NCI-H1417 (cell line): ENCODE measurements around the gene NPDC1.

Experiments
- DNase-seq, 3 experiments: peaks; one replicate each; lab custom pipeline; 2025; lab: John Stamatoyannopoulos, UW

The NPDC1 gene

DNA sequence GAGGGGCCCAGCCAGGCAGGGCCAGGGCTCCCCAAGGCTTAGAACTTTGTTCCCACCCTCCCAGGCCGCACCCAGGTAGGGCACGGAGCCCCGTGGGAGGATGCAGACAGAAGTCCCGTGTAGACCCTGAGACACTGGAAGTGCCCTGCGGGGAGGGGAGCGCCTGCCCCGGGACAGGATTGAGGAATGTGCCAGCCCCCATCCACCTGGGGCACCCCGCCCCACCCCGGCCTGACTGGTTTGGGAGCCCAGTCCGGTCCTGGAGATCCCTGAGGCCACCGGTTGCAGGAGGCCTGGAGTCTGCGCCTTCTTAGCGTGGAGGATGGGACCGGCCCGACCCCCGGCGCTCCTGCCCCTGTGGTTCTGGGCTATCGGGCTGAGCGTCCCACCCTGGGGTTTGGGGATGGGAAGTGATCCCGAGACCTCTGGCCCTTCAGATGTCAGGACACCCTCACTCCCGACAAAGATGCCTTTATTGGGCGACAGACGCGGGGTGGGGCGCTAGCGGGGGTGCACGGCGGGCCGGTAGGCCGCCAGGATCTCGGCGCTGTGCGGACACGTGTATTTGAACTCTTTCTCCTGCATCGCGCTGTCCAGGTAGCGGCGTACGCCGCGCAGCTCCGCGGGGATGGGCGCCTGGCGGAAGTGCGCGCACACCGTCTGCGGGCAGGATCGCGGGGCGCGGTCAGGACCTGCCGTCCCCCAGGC, 51.6 kb downstream of the NPDC1 start:
- DNase-seq, result no peak

DNA sequence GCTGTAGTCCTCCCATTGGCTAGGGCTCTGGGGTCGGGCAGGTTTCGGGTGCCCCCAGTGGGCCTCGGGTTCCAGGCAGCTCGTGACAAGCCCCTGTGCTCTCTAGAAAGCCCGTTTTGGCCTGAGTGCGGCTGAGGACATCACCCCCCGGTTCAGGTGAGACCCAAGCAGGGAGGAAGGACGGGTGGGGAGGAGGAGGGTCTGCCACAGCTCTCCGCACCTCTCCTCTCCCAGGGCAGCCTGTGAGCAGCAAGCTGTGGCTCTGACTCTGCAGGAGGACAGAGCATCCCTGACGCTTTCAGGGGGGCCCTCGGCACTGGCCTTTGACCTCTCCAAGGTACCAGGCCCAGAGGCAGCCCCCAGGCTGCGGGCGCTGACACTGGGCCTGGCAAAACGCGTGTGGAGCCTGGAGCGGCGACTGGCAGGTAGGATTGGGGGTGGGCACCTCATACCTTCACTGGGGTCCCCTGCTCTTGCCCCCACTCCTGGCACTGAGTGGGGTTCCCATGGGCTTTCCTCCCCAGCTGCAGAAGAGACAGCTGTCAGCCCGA, 53.1 kb downstream of the NPDC1 start:
- DNase-seq, result no peak

DNA sequence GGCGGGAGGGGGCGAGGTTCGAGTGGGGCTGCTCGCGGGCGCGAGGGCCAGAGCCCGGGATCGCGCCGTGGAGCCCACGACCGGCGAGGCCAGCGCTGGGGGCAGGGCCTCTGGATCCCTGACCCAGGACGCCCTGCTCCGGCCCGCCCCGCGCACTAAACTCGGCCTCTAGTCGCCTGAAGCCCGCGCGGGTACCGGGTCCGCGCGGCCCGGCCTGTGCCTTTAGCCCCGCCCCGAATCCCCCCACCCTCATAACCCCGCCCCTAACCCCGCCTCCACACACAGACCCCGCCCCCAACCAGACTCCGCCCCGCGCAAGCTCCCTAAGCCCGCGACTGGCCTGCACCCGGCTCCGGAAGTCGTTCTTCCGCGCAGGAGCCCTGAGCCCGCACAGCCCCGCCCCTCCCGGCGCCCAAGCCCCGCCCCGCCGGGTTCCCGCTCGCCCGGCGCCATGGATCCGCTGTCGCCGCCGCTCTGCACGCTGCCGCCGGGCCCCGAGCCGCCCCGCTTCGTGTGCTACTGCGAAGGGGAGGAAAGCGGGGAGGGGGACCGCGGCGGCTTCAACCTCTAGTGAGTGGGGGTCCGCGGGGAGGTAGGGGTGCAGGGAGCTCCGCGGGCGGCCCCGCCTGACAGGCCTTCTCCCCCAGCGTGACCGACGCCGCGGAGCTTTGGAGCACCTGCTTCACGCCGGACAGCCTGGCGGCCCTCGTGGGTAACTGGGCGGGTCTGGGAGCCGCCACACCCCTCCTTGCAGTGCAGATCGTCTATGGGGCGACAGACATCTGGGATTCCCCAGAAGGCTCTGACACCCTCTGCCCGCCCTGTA, 53.8 kb downstream of the NPDC1 start, which contains the start of gene PAXX:
PAXX (plus strand) TSS at position 430 of the 826 bp plus-strand sequence; CDS start at position 452, 22 bp downstream.
- peak; percentile 81 to 90 (median 88) for DNase-seq

DNA sequence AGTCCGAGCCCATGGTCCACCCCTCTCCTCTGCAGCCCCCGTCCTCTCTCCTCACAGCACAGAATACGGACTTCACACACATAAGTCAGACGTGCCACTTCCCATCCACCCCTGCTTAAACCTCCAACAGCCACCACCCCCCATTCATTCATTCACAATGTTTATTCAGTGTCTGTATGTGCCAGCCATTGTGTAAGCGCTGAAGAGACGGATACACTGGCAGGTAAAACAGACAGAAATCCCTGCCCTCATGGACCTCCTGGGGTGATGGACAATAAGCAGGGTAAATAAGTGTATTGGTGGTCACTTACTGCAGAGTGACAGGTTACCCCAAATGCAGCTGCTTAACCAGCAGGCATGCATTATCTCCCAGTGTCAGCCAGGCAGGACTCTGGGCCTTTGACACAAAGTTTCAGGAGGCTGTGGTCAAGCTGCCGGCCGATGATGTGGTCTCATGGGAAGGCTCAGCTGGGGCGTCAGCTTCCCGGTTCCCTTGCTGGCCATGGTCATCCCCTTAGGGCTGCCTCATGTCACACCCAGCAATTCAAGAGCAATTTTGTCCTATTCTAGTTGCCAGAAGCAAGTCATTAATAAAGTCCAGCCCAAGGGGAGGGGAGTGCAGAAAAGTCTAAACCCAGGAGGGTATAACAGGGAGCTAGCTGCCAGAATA, 55.6 kb downstream of the NPDC1 start:
- peak in 2 of 3 experiments; percentile 19 to 67 for DNase-seq
